Measurements from ENCODE around the gene SENP8.

GRCh38 chr15:72189250-72189902 is 71.2 kb downstream of the SENP8 start:
- TF ChIP-seq CTCF (conservative IDR thresholded peaks at IDR 0.05; ENCODE audit: low read length): no peak
- TF ChIP-seq EZH2phosphoT487 (IDR thresholded peaks at IDR 0.05; ENCODE audit: borderline replicate concordance): no peak

All from Loucy (cell line).